CD1c-positive myeloid dendritic cell (primary cell): ENCODE measurements around the gene PDCD1LG2.
"Not testable (repeated sequence)": the region's sequence is repeated elsewhere in the genome, so short reads cannot be mapped to it uniquely, and the experiment has no call there.

Source experiments
- DNase-seq: peaks from one replicate; pipeline ENCODE4 v3.0.0-alpha.2; 2016; ENCODE audit errors: extremely low spot score

Gene PDCD1LG2

DNA sequence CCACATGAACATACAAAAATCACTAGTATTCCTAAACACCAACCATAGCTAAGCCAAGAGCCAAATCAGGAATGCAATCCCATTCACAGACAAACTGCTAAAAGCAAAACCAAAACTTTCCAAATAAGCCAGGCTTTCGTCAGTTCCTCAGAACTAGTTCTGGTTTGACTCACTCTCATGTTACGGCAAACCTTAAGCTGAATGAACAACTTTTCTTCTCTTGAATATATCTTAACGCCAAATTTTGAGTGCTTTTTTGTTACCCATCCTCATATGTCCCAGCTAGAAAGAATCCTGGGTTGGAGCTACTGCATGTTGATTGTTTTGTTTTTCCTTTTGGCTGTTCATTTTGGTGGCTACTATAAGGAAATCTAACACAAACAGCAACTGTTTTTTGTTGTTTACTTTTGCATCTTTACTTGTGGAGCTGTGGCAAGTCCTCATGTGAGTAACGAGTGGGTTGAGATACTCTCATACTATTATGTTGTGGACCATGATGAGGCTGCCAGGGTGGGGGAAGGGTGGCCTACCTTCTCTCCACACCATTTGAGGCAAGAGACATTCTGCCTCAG is at the start of gene PDCD1LG2:
PDCD1LG2 (plus strand) TSS at position 172 of the 572 bp plus-strand sequence. CDS start 12,016 bp downstream, outside the sequence.
- peak; percentile 87 for DNase-seq

DNA sequence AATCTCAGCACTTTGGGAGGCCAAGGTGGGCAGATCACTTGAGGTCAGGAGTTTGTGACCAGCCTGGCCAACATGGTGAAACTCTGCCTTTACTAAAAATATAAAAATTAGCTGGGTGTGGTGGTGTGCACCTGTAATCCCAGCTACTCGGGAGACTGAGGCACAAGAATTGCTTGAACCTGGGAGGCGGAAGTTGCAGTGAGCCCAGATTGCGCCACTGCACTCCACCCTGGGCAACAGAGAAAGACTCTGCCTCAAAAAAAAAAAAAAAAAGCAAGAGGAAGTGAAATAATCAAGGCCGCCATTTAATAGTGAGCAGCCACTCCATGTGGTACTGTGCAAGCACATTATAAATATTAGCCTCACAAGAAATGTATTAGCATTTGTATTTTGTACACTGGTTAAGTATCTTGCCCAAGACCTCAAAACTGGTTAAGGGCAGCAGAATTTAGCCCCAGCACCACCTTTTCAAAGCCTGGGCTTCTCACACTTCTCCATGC is 45.5 kb upstream of the PDCD1LG2 start:
- peak; percentile 34 for DNase-seq

DNA sequence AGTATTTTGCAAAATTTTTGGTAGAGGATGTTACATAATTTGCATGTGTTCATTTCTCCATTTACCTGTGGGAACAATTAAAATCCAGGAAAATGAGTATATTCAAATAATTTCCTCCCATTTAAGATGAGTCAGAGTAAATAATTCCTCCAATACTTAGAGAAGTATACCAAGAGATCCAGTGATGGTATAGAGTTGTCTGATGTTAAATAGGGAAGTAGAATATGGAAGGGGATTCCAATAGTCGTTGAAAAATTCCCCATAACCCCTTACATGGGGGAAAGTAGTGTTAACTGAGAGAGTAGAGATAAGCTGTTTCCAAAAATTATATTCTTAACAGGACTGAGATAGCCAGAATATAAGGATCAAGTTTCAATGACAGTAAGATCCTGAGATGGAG is 44.3 kb upstream of the PDCD1LG2 start:
- DNase-seq, result no peak

DNA sequence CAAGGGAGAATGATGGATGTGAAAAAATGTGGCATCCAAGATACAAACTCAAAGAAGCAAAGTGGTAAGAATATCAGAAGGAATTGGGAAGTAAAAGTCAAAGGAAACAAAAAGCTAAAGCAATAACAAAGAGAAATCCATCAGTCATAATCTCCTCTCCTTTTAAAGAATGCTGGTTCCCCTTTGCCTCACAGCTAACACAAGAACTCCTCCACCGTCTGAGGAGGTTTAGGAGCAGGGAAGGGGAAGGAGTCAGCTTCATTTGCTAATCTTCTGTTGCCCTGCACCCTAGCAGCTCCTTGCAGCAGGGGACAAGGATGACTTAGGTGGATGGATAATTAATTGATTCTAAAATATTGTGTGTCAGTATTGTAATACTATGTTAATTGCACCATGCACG is 43.6 kb upstream of the PDCD1LG2 start:
- peak; percentile 61 for DNase-seq

DNA sequence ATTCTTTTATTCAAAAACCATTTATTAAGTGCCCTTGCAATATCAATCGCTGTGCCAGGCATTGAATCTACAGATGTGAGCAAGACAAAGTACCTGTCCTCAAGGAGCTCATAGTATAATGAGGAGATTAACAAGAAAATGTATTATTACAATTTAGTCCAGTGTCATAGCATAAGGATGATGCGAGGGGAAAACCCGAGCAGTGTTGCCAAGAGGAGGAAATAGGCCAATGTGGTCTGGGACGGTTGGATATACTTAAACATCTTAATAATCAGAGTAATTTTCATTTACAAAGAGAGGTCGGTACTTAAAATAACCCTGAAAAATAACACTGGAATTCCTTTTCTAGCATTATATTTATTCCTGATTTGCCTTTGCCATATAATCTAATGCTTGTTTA is 41.5 kb upstream of the PDCD1LG2 start:
- DNase-seq, result no peak

DNA sequence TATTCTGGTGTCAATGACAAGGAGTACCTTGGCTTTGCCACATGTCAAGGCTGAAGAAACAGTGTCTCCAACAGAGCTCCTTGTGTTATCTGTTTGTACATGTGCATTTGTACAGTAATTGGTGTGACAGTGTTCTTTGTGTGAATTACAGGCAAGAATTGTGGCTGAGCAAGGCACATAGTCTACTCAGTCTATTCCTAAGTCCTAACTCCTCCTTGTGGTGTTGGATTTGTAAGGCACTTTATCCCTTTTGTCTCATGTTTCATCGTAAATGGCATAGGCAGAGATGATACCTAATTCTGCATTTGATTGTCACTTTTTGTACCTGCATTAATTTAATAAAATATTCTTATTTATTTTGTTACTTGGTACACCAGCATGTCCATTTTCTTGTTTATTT is 40.2 kb upstream of the PDCD1LG2 start:
- no peak for DNase-seq

DNA sequence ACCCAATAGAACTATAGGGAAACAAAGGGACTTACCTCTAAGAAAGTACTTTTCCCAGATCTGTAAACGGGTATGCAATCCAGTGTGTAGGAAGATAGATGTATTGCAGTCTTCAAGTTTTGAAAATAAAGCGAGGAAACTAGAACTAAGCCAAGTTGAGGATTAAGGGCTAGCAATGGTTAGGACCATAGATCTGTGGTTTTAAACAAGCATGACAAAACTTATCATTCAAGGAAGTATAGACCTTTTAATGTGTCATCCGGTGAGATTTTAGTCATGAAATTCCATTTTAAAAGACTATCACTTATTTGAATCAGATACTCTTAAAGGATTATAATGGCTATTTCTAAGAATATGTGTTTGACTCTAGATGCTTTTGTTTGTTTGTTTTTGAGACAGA is 39.5 kb upstream of the PDCD1LG2 start:
- no peak for DNase-seq

DNA sequence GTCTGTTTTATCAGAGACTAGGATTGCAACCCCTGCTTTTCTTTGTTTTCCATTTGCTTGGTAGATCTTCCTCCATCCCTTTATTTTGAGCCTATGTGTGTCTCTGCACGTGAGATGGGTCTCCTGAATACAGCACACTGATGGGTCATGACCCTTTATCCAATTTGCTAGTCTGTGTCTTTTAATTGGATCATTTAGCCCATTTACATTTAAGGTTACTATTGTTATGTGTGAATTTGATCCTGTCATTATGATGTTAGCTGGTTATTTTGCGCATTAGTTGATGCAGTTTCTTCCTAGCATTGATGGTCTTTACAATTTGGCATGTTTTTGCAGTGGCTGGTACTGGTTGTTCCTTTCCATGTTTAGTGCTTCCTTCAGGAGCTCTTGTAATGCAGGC is 34.7 kb upstream of the PDCD1LG2 start:
- DNase-seq, result not testable (repeated sequence)

DNA sequence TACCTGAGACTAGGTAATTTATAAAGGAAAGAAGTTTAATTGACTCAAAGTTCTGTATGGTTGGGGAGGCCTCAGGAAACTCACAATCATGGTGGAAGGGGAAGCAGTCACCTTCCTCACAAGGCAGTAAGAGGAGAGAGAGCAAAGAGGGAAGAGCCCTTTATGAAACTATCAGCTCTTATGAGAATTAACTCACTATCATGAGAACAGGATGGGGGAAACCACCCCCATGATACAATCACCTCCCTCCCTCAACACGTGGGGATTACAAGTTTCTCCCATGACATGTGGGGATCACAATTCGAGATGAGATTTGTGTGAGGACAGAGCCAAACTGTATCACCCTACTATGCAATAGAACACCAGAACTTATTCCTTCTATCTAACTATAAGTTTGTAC is 32.1 kb upstream of the PDCD1LG2 start:
- DNase-seq, result peak; percentile 61

DNA sequence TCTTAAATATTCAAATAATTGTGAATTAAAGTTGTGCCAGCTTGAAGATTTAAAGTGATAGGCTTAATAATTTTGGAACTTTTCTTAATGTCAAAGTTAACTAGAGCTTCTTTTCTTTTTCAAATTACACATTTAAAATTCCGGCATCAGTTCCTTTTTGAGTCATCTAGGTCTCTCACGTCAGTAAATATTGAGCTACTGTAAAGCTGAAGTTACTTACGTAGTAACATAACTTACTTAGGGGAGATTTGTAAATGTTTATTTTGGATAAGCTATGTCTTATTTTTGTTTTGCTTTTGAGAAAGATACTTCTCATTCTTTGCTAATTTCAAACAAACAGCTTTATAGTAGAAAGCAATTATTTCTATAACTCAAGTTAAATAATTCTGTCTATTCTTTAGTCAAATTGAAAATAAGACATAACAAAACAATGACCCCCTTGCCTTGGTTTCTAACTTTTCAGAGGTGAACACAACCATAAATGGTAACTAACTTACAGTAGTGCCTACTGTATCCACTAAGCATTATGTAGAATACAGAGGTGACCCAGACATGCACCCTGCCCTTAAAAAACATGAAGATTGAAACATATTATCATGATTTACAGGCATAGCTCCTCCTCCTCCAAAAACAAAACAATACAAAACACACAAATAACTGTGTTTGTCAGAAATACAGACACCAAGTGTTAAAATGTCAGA is 30.2 kb upstream of the PDCD1LG2 start:
- DNase-seq, result peak; percentile 27

DNA sequence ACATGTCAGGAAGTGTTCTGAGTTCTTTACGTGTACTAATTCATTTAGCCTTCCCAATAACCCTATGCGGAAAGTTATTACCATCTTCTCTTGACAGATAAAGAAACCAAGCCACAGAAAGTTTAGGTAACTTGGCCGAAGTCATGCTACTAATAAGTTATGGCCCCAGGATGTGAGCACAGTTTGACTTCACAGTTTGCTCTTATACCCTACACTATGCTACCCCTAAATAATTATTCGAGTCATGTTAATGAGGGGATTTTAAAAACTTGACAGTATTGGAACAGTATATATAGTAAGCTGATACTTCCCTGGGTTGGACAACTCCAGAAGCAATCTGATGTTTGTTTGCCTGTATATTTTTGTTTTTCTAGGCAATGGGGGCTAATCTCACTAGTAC is 29.4 kb upstream of the PDCD1LG2 start:
- DNase-seq, result no peak

DNA sequence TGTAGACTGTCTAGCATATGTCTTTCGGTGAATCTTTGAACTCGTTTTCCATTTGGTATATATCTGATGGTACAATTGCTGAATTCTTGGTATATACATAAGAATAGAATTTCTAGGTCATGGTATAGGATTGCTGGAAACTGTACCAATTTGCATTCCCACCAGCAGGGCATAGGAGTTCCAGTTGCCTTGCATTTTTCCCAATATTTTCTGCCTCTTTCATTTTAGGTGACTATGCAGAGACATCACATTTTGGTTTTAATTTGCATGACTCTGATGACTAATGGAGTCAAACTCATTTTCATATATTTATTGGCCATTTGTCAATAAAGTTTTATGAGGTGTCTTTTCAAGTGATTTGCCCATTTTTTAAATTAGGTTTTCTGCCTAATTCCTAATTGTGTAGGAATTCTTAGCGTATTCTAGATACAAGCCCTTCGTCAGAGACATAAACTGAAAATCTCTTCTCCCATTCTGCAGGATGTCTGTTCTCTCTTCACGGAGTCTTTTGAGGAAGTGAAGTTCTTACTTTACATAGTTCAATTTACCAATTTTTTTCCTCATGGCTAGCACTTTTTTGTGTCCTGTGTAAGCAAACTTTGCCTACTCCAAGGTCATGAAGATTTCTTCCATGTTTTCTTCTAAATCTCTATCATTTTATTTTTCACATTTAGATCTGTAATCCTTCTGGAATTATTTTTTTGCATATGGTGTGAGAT is 28.9 kb upstream of the PDCD1LG2 start:
- DNase-seq, result peak; percentile 40

DNA sequence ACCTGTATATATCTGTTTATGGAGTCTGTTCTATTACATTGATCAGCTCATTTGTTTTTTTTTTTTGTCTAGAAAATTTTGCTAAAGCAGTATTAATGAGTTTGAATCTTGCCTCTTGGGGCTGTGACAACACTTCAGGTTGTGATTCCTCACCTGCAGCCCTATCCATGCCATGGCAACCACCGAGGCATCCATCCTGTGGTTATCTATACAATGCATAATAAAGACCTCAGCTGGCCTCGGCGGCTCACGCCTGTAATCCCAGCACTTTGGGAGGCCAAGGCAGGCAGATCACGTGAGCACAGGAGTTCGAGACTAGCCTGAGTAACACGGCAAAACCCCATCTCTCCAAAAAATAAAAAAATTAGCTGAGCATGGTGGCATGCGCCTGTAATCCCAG is 28.1 kb upstream of the PDCD1LG2 start:
- no peak for DNase-seq

DNA sequence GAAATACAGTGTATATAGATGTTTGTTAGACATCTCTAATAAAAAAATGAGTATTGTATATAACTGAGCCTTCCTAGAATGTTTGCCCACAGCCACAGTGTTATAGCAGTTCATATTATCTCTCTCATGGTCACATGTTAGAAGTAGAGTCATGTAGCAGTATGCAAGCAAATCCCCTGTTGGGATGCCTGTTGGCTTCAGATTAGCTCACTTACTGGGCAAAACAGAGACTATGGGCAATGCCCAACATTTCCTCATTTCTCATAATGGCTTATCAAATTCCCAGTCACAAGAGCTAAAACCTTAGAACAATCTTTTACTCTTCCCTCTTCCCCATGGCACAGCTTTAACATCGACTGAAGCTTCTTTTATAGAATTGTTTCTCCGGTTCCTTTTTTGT is 27.0 kb upstream of the PDCD1LG2 start:
- DNase-seq, result no peak

DNA sequence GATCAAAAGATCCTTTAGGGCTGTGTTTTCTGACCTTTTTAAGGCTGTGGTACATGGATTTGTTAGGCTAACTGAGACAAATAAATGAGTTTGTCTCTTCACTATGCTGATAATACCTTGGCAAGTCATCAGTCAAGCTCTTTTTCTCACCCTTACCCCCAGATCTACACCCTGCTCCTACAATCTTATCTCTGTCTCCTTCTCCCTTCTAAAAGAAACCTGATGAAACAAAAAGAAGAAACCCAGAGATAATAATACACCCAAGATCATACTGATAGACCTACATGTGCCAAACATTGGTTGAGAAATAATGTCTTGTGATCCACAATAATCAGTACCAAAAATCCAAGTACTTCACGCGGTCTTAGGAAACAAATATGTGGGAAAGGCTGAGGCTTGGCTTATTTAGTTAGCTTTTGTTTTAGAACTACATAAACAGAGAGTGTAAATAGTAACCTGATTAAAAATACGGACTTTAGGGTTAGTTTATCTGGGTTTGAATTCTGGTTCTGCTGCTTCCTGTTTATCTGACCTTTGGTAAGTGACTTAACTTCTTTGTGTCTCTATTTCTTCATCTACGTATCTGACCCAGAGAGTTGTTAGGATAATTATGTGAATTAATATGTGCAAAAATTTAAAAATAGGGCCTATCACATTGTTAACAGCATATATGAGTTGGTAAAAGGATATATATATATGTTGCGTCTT is 24.8 kb upstream of the PDCD1LG2 start:
- no peak for DNase-seq

DNA sequence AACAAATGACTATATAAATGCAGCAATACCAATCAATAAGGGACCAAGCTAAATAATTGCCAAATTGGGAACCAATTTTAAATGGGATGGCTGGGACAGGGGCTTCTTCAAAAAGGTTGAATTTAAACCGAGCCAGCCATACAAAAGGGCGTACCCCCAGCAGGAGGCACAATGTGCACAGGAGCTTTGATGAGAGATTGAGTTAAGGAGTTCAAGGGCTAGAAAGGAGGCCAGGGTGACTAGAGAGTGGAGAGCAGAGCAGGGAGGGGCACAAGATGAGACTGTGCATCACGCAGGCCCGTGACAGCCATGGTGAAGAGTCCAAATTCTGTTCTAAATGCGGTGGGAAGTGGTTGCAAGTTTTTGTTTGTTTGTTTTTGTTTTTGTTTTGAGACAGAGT is 23.3 kb upstream of the PDCD1LG2 start:
- DNase-seq, result no peak

DNA sequence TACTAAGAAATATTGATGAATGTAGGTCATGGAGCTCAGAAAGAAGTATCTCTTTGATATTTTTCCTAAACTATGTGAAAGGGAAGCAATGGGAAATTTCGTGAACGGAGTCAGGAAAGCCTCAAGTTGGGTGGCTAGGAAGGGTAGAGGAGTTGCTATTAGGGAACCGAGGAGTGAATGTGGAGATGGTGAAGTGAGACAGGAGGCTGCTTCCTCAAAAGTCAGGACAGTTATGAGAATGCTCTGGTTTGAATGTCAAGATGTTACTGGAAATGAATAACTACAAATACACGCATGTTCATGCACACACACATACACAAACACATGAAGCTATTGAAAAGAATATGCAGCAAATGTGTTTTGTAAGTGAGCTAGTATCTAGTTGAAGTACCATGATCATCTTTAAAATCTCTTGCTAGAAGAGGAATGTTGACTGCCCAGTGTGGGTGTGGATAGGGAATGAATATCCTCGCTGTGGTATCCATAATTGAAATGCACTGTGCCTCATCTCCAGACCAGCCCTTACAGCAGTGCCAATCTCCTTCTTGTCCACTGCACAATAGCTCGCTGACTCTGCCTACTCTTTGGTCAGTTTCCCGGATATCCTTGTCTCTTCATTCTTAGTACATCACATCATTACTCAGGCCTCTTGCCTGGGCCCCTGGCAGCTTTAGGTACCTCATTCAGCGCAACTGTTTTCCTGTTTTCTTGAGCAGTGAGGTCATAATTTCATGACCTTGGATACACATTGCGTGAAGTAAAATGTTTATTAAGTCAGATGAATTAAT is 21.9 kb upstream of the PDCD1LG2 start:
- peak; percentile 55 for DNase-seq

DNA sequence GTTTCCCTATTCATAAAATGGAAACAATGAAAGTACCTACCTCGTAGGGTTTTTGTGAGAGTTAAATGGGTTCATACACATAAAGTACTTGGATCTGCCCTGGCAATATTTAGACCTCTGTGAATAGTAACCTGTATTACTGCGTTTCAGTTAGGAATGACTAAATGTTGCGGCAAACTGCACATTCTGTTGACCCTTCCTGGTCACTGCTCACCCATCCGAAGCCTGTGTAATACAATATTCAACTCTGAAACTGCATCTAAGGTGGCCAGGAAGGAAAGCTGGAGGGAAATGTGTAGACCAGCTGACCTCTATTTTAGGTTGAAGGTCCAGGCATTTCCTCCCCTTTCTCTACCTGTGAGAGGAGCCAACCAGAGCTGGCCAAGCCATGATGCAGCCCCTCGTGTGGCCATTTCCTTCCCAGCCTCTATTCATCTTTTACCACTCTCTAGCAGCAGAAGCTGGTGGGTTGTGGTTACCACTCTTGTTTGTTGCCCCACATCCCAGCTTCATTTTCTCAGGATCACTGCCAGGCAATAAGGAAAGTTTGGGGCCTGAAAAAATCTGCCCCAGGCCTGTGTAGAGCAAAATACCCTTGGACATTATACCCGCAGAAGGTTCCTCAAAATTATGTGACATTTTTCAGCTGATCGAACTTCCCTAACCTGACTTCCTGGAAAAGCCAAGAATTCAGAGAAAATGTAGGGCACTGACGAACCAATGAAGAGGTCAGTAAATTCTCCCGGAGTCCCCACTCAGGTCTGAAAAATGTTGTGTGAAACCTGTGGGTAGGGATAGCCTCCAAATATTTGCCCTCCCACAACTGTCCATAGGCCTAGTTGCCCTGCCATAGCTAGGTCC is 20.5 kb upstream of the PDCD1LG2 start:
- peak; percentile 79 for DNase-seq

DNA sequence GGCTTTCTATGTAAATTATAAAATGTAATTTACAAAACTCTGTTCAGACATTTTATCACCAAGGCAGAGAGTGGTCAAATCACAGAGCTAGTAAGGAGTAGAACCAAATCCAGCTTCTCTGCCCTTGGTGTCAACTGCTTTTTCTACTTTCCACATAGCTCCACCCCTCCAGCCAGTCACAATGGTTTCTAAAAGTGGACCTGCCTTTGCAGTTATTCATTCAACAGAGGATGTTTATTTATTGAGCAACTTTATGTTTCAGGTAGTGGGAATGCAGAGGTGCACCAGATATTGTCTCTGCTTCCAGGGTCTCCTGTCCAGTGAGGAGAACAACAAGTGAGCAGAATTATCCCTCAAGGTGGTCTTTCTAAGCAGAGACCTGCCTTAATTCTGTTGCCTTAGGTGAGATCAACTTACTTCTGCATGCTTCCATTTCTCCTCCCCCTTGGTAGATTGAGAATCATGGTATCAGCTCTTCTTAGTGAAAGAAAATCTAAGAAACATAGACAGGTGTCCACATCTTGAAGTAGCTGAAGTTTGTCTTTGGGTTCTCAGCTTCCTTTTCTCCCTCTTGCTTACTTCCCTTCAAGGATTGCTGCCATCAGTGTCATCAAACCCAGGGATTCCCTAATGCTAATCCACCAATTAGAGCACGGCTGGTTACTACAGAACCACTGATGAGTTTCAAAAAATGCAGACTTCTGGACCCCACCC is 17.2 kb upstream of the PDCD1LG2 start:
- DNase-seq, result no peak
